Measurements from ENCODE around the gene RABGGTB. TPM values are rescaled to one million over a fixed set of nuclear protein-coding genes. Genes with fewer than 3 reads are reported as not detected.
A peak's percentile ranks its signal among the peaks of the same experiment; 100 is the strongest.

Gene RABGGTB
- total and polyA plus RNA-seq, 9 of the 15 experiments (the other 6 are each of a cell fraction or from before 2014, with no cell fraction given): 148 to 354 (median 206) TPM

DNA sequence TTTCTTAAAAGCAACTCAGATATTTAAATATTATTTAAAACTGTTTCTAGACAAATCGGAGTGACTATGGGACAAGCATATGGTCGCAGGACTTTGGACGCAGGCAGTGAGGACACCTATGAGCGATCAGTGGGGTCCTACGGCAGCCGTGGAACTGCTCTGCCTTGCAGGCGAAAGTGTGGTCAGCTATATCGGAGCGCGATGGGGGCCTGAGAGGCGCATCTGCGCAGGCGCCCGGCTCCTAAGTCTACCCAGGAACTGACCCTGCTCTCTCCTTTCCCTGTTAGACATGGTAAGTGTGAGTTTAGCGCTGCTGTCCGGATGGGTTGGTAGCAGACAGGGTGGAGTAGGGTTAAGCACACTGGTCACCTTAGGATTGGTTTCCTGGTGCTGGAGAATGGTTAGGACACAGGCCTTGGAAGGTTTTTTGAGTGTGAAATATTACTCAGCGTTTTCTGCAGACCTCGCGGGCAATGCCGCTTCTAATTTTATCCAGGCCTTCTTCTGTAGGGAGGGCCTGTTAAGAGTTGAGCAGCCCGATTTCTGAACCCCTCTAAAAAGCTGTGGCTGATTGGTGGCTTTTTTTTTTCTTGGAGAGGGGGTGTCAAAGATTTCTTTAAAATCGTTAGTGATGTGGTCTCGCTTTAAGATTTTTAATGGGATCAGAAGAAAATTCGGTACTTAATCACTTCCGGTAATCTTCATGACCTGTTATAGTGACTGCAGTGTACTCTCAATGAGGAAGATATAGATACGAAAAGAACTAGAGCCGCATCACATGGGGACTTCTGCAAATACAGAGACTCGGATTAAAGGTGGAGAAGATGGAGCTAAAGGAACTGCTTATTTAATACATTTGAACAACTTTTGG lies at the start of gene RABGGTB (continued):
- TF ChIP-seq CBX1 (IDR thresholded peaks at IDR 0.05; ENCODE audit: low read depth) (peak; percentile 50; the same call in 1 of the 2 replicates), MYNN (IDR thresholded peaks at IDR 0.05) (no peak; the same call in 1 of the 2 replicates), MYNN (CRISPR knock-in tag; IDR thresholded peaks at IDR 0.05) (no peak), CC2D1A (IDR thresholded peaks at IDR 0.05) (no peak), SMAD2 (IDR thresholded peaks at IDR 0.05; ENCODE audit: low read depth, low read length) (no peak), HNRNPLL (IDR thresholded peaks at IDR 0.05; ENCODE audit: low read depth, low read length, poor library complexity, severe bottlenecking) (peak; percentile 34), CEBPG (CRISPR knock-in tag; IDR thresholded peaks at IDR 0.05) (no peak), CEBPG (tag; conservative IDR thresholded peaks at IDR 0.05 in 1 of 2, IDR thresholded peaks at IDR 0.05 in 1 of 2) (0 out of 4 replicates have a peak, but pooled peaks of 1 of the 2 experiments have one; percentile 5), ASH1L (IDR thresholded peaks at IDR 0.05; ENCODE audit: borderline replicate concordance, low read depth, partially characterized antibody) (peak; percentile 53), TEAD1 (CRISPR knock-in tag; IDR thresholded peaks at IDR 0.05) (no peak), NR1H2 (CRISPR knock-in tag; IDR thresholded peaks at IDR 0.05) (no peak), STAT5B (CRISPR knock-in tag; IDR thresholded peaks at IDR 0.05) (no peak), PTTG1 (tag; IDR thresholded peaks at IDR 0.05; ENCODE audit: low read depth) (no peak), CCAR2 (IDR thresholded peaks at IDR 0.05; ENCODE audit: low read depth, low read length) (no peak), ZNF583 (CRISPR knock-in tag; IDR thresholded peaks at IDR 0.05) (no peak), SOX6 (IDR thresholded peaks at IDR 0.05) (no peak), MAFG (tag; conservative IDR thresholded peaks at IDR 0.05) (peak; percentile 66)
- TF ChIP-seq, protein P1, sequence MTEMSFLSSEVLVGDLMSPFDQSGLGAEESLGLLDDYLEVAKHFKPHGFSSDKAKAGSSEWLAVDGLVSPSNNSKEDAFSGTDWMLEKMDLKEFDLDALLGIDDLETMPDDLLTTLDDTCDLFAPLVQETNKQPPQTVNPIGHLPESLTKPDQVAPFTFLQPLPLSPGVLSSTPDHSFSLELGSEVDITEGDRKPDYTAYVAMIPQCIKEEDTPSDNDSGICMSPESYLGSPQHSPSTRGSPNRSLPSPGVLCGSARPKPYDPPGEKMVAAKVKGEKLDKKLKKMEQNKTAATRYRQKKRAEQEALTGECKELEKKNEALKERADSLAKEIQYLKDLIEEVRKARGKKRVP (CRISPR knock-in tag; IDR thresholded peaks at IDR 0.05): no peak
- TF ChIP-seq, protein P2, sequence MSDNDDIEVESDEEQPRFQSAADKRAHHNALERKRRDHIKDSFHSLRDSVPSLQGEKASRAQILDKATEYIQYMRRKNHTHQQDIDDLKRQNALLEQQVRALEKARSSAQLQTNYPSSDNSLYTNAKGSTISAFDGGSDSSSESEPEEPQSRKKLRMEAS (CRISPR knock-in tag; IDR thresholded peaks at IDR 0.05): peak; percentile 93
- TF ChIP-seq, protein P3, sequence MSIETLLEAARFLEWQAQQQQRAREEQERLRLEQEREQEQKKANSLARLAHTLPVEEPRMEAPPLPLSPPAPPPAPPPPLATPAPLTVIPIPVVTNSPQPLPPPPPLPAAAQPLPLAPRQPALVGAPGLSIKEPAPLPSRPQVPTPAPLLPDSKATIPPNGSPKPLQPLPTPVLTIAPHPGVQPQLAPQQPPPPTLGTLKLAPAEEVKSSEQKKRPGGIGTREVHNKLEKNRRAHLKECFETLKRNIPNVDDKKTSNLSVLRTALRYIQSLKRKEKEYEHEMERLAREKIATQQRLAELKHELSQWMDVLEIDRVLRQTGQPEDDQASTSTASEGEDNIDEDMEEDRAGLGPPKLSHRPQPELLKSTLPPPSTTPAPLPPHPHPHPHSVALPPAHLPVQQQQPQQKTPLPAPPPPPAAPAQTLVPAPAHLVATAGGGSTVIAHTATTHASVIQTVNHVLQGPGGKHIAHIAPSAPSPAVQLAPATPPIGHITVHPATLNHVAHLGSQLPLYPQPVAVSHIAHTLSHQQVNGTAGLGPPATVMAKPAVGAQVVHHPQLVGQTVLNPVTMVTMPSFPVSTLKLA (conservative IDR thresholded peaks at IDR 0.05): peak; percentile 84 to 90
- TF ChIP-seq, protein P4, sequence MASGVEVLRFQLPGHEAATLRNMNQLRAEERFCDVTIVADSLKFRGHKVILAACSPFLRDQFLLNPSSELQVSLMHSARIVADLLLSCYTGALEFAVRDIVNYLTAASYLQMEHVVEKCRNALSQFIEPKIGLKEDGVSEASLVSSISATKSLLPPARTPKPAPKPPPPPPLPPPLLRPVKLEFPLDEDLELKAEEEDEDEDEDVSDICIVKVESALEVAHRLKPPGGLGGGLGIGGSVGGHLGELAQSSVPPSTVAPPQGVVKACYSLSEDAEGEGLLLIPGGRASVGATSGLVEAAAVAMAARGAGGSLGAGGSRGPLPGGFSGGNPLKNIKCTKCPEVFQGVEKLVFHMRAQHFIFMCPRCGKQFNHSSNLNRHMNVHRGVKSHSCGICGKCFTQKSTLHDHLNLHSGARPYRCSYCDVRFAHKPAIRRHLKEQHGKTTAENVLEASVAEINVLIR (CRISPR knock-in tag; IDR thresholded peaks at IDR 0.05): no peak
- TF ChIP-seq, protein P5, sequence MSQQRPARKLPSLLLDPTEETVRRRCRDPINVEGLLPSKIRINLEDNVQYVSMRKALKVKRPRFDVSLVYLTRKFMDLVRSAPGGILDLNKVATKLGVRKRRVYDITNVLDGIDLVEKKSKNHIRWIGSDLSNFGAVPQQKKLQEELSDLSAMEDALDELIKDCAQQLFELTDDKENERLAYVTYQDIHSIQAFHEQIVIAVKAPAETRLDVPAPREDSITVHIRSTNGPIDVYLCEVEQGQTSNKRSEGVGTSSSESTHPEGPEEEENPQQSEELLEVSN (IDR thresholded peaks at IDR 0.05; ENCODE audit: borderline replicate concordance in 1 of 2, extremely low read depth in 1 of 2, insufficient read depth in 1 of 2, insufficient read length in 1 of 2, low read depth in 1 of 2, low read length in 1 of 2, poor library complexity in 1 of 2, severe bottlenecking in 1 of 2): peak in 1 of 2 experiments; percentile 34

Measured in K562 (cell line).